HG03342 (cell line): ENCODE results near the gene FBN1.

ENCODE experiments used
- ATAC-seq: cut with Tn5 transposase; IDR thresholded peaks from one replicate; pipeline ENCODE4 v1.9.1; 2021; ENCODE audit warnings: mild to moderate bottlenecking, moderate library complexity; ENCODE audit not compliant: unreplicated experiment

Gene FBN1

DNA sequence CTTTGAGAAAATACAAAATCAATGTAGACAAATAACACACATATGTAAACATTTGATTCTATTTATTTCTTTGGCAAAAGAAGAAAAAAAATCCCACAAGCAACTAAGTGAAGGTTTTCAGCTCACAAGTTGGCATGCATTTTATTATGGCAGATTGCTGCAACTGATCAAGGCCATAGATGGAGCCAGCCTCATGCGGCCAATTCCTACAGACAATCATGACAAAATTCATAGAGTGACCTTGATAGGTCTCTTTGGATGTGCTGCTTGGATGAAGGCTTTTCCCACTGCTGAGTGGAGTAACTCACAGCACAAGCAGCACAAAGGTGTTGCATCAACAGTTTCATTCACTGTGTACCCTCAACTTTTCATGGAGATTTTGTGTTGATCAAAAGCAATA lies 22.1 kb downstream of the FBN1 start:
- no peak for ATAC-seq

DNA sequence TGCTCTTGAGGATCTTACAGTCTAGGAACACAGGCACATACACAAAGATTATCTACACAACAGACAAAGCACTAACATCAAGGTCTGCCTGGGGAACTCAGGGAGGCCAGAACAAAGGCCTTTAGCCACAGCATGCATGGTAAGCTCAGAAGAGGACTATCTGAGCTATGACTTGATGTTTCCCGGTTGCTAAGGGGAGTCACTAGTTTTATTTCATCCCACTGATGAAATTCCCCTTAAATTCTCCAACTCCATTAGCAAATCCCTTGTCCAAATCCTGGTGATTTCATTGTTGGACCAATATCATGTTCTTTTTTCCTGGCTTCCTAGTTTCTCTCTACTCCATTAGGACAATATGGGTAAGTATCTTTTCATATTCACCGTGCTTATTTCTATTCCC lies 23.3 kb downstream of the FBN1 start:
- no peak for ATAC-seq

DNA sequence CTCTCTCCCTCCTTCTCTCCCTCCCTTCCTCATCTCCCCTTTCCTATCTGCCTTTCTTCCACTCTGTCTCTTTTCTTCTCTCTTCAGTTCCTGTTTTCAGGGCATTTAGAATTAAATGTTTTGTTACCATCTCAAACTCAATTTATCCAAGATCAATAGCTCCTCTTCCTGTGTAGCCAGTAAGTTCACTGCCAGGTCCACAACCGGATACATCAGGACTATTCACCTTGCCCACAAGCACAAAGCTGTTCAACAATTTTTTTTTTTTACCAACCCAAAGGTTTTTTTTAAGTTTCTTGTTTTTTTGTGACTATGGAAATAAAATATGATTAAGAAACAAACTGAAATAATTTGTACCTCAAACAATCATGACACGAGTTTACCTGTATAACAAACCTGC lies 26.1 kb downstream of the FBN1 start:
- ATAC-seq: no peak

DNA sequence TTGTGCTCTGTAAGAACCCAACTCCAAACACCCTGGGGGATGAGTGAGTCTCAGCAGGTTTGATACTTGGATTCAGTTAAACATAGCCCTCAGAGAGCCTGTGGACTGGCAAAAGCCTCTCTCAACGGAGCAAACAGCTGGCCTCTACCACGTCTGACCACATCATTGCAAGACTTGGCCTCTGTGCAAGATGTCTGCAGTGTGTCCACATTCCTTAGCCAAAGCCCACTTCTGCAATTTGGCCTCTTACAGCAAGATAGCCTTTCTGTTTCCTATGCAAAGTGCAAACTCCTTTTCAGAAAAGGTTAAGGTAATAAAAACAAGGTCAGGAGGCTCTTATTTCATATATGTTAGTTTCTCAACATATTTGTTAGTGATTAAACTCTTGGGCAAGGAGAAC lies 27.9 kb downstream of the FBN1 start:
- ATAC-seq: no peak

DNA sequence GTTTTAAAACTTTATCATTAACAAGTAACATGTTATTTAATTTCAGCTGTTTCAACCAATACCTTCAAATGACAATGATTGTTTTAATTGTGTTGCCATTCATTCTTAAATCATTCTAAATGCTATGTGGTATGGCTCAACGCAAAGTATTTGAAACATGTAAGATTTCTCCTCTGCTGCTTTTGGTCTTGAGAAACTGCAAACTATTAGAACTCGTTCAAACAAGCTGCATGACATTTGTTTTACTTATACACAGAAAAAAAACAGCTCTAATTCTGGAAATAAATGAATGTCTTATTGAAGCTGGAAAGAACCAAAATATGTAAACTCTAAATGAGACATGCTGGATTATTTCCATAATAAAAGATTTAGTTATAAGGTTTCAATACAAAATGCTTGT lies 29.3 kb downstream of the FBN1 start:
- no peak for ATAC-seq

DNA sequence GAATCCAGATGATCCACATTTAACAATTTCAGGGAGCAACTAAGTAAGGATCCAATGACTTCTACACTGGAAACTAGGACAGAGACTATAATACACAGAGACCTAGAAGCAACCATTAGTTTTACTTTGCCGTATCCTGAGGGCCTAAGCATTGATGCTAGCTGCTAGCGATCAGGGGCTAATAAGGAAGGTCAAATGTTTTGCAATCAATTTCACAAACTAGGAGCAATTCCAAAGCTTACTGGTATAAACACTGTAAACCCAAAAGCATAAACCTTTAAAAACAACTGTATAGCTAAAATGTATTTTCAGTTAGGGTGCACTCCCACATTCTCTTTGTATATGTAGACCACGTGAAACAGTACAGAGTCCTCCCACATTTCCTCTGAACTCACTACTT lies 31.5 kb downstream of the FBN1 start:
- no peak for ATAC-seq

DNA sequence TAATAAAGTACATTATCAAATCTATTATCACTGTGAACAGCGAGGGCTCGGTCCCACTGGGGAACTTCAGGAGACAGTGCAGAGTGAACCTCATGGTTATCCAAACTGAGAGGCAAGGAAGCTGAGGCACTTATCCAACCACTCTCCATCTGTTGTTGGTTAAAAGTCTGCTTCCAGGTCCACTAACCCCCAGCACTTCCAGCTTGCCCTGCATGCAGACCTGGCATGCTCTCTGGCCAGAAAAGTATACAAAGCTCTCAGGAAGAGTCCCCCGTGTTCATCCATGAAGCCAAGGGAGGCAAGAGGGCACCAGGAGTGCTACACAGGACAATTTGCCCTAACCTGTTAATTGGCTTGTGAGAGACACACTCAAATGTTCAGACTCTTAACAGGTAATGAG lies 36.0 kb downstream of the FBN1 start:
- no peak for ATAC-seq

DNA sequence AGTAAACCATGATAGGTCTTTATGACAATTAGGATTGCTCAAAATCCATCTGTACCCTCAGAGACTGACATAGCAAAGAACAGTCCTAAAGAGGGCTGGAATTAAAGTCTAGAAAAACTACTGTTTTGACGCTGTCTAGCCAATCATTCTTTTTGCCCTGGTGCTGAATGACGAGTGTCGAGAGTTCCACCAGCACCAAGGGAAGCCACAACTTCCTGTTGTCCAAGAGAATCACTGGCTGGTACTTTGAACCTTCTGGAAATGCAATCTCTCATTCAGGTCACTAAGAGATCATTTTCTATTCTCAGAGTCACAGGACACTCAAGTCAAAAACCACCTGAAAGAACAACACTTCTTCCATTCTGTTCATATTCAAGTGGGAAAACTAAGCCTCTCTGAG lies 37.7 kb downstream of the FBN1 start:
- ATAC-seq: no peak

DNA sequence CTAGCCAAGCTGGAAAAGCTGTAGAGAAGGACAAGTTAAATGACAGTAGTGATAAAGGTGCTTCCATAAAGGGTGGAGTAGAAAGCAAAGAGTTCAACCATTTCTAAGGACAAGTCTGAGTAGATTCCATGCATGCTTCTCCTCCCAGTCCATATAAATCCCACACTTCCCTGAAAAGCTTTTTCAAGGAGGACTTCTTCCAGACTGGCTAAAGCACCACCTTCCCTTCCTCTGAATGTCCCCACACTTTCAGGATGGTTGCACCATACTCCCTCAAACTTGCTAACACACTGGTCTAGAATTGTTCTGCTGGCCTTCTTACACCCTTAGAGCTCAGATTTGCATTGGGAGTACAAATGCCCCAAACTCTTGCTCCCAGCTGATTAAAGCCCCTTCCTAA lies 40.9 kb downstream of the FBN1 start:
- ATAC-seq: no peak

DNA sequence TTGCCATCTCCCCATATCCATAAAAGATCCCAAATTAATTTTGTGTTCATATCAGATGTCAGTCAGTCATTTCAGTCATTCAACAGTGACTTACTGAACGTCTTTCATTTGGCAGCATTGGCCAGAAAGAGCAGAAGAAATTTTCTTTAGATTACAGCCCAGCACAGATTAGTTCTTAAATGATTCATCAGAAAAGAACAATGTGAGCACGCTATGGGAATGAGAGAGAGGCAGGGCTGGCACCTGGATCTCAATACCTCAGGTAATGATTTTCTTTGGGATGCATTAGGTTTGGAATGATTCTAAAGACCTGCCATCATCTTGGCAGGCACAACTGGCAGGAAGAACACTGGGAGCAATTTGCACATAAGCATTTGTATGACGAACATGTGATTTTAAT lies 41.6 kb downstream of the FBN1 start:
- ATAC-seq: no peak

DNA sequence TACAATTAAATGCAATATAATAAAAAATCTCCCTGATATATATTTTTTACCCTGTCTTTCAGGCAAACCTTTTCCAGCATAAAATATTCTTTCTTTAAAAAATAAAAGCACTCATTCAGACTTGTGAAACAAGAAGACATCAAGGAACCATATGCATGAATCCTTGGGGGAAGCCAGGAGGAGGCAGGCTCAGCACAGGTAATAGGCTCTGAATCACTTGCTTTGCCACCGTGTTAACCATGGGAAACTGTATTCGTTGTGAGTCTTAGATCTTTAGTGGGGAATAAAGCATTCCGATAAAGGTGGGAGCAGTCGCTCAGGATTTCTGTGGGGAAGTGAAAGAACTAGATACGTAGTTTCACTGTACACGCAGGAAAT lies 42.4 kb downstream of the FBN1 start:
- ATAC-seq: no peak

DNA sequence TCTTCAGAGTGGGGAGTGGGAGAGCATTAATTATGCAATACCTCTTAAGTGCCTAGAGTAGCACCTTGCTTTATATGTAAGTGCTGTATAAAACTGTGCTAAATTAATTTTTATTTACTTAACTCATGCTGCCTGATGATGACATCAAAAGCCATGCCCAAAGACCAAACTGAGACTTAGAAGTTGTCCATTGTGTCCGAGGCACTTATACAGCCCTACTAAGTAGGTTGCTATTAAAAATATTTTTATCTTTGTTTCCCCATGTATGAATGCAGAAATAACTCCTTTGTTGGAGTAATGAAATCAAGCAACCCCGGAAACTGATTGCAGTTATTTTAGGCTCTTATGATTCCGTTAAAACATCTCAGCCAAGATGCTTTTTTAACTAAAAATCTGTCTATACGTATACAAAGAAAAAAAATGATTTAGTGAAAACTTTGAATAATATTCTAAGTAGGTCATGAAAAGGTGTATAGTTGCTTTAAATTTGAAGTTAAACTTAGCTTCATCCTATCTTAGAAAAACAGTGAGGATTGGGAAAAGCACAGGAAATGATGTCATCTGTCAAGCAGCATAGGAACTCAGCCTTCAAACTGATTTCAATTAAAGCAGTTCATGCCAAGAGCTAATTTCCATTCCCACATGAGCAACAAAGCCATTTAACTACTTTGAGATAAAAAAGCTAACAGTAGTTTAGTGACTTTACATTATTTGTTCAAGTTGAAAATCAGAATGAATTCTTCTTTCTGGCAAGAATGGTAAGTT lies 43.0 kb downstream of the FBN1 start:
- ATAC-seq: no peak

DNA sequence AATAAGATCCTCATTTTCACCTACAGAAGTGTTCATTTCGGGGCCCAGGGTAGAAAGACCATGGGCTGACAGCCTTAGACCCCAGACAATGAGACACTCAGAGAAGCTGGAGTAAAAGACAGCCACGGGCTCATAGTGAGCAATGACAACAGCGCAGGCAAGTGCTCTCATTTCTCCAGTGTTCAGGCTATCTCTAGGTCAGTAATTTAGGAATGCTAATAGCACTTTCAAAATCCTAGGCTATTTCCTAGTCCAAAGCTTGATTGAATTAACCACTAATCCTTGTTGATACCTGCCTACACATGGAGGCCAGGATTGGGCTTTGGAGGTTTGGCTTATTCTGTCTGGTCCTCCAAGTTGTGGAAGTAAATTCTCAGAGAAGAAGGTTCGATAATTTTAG lies 44.4 kb downstream of the FBN1 start:
- no peak for ATAC-seq

DNA sequence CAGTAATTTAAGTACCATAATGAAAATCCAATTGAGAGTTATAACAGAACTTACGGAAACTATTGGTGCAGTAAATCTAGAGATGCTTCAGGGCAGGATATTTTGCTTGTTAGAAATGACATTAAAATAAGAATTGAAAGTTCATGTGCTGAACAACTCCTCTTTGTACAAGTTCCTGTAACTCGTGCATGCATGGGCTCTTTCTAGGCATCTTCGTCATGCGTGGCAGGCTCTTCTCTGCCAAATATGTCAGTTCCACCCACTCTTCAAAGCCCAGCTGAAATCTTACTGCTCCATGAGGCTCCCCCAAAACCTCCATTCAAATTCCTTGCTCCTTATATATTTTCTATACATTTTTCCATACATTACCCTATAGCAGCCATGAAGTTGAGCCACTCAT lies 48.7 kb downstream of the FBN1 start:
- ATAC-seq: peak; percentile 35

DNA sequence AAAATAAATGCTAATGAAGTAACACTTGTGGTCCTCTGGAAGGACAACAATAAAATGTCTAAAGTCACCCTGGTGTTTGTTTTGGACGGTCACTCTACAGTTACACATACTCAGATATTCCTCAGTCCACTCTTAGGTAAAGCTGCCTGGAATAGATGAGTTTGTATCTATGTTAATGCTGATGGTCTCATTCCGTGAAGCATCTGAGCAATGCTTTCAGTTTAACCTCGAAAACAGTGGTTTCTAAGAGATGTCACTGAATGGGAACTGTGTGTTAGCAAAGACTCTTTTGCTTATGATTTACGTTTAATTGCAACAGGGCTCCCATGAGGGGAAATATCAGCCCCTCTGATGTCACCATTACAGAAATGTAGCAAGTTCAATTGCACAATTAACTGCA lies 49.1 kb downstream of the FBN1 start:
- ATAC-seq: peak; percentile 61

DNA sequence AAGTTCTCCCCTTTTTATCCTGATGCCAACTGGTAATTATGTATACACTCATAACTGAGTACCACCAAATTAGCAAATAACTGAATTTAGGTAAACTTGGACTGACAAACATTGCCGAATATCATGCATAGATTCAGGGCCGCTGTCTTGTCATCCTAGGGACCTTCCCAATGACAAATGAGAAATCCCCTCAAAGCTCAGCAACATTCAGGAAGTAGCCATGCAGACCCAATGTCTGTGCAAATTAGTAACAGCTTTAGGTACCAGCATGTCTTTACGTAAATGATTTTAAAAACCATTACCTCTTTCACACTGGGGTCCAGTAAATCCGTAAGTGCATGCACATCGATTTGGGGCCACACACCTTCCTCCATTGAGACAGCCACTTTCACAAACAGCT lies 49.5 kb downstream of the FBN1 start:
- peak; percentile 53 for ATAC-seq

DNA sequence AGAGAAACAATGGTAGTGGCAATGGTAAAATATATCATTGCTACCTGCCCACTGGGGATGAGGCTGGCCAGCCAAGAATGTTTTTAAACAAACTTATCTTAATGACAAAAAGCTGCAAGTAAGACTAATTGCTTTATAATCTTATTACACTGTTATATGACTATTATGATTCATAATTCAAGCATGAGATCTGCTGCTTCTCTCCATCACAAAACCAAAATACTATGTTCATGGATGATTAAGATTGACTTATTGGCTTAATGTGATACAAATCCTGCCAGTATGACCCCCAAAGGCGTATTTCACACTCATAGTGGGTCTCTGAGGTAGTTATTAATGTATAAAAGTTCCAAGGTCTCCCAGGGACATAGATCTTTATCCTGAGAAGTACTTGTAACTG lies 52.6 kb downstream of the FBN1 start:
- no peak for ATAC-seq

DNA sequence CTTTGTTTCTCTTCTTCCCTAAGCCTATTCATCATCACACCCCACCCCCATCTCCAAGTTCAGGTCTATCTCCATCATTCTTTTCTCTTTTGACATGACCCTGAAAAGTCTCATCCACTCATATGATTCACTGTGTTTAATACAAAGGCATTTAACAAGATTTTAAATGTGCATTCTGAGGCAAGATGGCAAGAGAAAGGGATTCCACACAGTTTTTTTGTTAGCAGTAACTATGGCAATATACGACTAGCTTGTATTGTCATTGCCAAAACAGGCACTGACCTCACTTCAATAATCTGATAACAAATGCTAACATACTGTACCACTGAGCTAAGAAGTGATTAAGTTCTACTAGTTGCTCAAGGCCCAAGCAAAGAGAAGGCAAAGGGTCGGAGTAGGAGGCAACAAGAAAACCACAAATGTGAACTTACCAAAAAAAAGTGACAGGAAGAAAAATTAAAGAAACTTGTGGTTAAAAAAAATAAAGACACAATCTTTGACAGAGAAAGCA lies 53.2 kb downstream of the FBN1 start:
- ATAC-seq: no peak

DNA sequence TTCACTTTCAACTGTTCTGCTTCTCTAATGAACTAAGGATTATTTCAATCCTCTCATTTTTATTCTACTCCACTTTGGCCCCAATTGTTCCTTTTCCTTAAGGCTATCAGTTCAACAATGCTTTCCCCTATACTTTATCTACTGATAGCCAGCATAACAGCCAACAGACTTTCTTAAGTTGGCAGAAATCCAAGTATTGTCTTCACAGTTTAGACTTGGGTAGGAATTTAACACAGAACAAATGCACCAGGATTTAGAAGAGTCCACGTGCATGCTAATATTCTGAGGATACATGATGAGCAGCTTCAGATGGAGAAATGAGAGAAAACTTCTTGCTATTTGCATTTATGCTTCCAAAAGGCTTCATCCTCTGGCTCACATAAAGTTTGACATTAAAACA lies 54.8 kb downstream of the FBN1 start:
- ATAC-seq: no peak

DNA sequence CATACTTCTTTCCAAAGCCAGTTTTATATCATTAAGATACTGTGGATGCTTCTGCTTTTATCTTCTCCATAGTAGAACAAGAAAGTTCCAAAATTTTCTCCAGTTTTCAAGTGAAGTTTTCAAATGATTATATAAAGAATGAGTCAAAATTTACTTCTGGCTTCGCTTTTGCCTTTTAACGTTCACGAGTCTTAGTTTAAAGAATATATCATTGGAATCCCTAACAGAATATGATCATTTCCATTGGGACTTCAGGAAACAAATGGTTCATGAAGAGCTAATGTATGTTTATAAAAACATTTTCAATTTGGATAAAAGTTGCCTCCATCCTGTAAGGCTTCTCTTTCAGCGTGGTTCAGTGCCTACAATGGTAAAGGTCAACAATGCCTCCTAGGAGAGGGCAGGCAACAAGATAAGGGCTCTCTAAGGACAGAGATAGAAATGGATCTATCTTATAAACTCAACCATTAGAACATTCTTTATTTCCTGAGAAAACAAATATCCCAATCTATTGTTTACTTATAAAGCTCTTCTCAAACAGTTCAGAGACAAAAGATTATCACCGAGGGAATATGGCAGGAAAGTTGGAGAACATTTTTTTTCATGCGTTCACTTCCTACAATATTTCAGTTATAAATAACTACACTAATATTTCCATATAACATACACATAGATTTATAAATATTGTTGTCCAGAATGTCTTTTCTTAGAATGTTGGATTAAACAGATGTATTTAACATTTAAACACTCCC lies 60.5 kb downstream of the FBN1 start:
- ATAC-seq: no peak

DNA sequence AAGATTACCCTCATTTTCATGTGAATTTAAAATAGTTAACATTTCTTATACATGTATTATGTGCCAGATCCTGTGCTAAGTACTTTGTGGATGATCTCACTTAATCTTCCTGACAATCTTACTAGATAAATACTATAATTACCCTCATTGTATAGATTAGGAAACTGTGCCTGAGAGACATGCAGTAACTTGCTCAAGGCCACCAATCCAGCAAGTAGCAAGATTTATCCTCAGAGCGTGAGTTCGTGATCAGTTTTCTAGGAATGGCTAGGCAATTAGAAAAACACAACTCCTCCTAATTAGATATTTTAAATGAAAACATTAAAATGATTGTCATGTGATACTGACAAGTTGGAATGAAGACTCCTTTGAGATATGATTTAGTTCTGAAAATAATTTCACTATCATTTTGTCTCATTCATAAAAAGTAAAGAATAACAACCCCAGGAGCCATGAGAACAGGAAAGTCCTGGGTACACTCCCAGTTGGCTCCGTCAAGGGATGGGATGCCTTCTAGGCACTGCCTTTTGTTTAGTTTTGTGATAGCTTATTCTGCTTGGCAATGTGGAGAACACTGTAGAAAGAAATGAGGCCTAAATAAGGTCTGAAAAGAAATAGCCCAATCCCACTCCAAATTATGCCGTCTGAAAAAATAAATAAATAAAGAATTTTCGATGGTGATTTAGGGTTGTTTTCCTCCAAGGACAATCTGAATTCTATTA lies 61.3 kb downstream of the FBN1 start:
- no peak for ATAC-seq
